K562 (cell line): Measurements from ENCODE around the gene WASF3. TPM values are rescaled to one million over a fixed set of nuclear protein-coding genes. Genes with fewer than 3 reads are reported as not detected.

Source experiments
- ATAC-seq: fragments of 200-7000 bp; cut with Tn5 transposase; 3 replicates; pipeline ENCODE4 v1.9.1; 2020; ENCODE audit warnings: moderate library complexity
- BruUV-seq: library from RNA; stranded (reverse); fragments of 400-500 nt; replicated peaks from 2 replicates; lab custom pipeline; 2021; lab: Mats Ljungman, UMichigan
- CTCF ChIA-PET: fragments of 300-600 bp; formaldehyde crosslinking; extraction: SDS; loops from one replicate; lab custom pipeline; 2021; ENCODE audit warnings: low intra/inter-chr PET ratio; lab: Yijun Ruan, JAX
- POLR2A ChIA-PET: fragments of 300-600, 350-650 bp; sonication (Branson Sonifier 250); formaldehyde crosslinking; extraction: SDS; loops from one replicate; lab custom pipeline; 2021; ENCODE audit warnings: antibody characterized with exemption, inconsistent platforms; lab: Yijun Ruan, JAX
- DNase-seq, 4 experiments: peaks; one replicate each; pipeline versions ENCODE4 v3.0.0 to v3.0.0-alpha.2; 2011 to 2018; ENCODE audit warnings: low spot score in 3 of 4, mixed read lengths in 3 of 4; ENCODE audit errors: extremely low read depth in 1 of 4
- FAIRE-seq: peaks from 2 replicates; lab custom pipeline; 2011; peaks lifted over from hg19 to GRCh38; lab: Jason Lieb, UNC
- H2AFZ ChIP-seq: 2 replicates; pipeline ENCODE4 v1.6.0; 2011; ENCODE audit warnings: low read depth, low read length, control low read depth, inconsistent platforms
- H3K27ac ChIP-seq: fragments of 200-600 bp; 3 replicates; pipeline ENCODE4 v1.8.0; 2011; ENCODE audit warnings: low read depth, mild to moderate bottlenecking, control low read depth, inconsistent platforms, low read length, moderate library complexity, mixed read lengths; ENCODE audit errors: extremely low read depth
- H3K27me3 ChIP-seq, 2 experiments: fragments of 300-600 bp in 1 of 2; 2 replicates in 1 of 2; 3 replicates in 1 of 2; pipeline versions ENCODE4 v1.6.0 to v1.8.0; 2011; ENCODE audit warnings: inconsistent platforms in 2 of 2, low read length in 2 of 2, mild to moderate bottlenecking in 1 of 2, mixed read lengths in 1 of 2, moderate library complexity in 1 of 2; ENCODE audit not compliant: control insufficient read depth in 2 of 2, insufficient read depth in 2 of 2
- H3K36me3 ChIP-seq: fragments of 300-600 bp; 3 replicates; pipeline ENCODE4 v1.8.0; 2011; ENCODE audit warnings: mild to moderate bottlenecking, low read length, inconsistent platforms; ENCODE audit not compliant: control insufficient read depth, insufficient read depth
- H3K4me1 ChIP-seq, 2 experiments: fragments of 200-600 bp in 1 of 2; replicated peaks in 1 of 2; 2 replicates in 1 of 2; 3 replicates in 1 of 2; pipeline versions ENCODE4 v1.5.1 to v1.8.0; 2011; ENCODE audit warnings: inconsistent platforms in 2 of 2, low read length in 2 of 2, mild to moderate bottlenecking in 1 of 2, mixed read lengths in 1 of 2, moderate library complexity in 1 of 2; ENCODE audit not compliant: control insufficient read depth in 2 of 2, insufficient read depth in 2 of 2
- H3K4me2 ChIP-seq: 2 replicates; pipeline ENCODE4 v1.6.1; 2011; ENCODE audit warnings: low read length, control low read depth, inconsistent platforms, mixed read lengths; ENCODE audit not compliant: insufficient read depth
- H3K4me3 ChIP-seq: fragments of 200-600 bp; sonication (generic), shearing (Covaris generic); 2 replicates; pipeline ENCODE4 v1.5.1; 2016; ENCODE audit warnings: control low read depth, inconsistent platforms
- H3K79me2 ChIP-seq: fragments of 200-600 bp; 3 replicates; pipeline ENCODE4 v1.8.0; 2011; ENCODE audit warnings: low read length, inconsistent platforms; ENCODE audit not compliant: control insufficient read depth, insufficient read depth
- H3K9ac ChIP-seq, 2 experiments: 2 replicates each; pipeline versions ENCODE4 v1.6.0 to v1.6.1; 2011; ENCODE audit warnings: low read depth in 2 of 2, low read length in 2 of 2, control low read depth in 1 of 2, inconsistent platforms in 1 of 2, mild to moderate bottlenecking in 1 of 2, mixed read lengths in 1 of 2; ENCODE audit not compliant: insufficient read depth in 1 of 2
- H3K9me1 ChIP-seq: one replicate; pipeline ENCODE4 v1.6.0; 2011; ENCODE audit warnings: inconsistent platforms, mild to moderate bottlenecking, low read length, moderate library complexity; ENCODE audit not compliant: control insufficient read depth, insufficient read depth
- H3K9me3 ChIP-seq: replicated peaks from 2 replicates; pipeline ENCODE4 v1.5.1; 2011; ENCODE audit warnings: low read depth, low read length, inconsistent platforms; ENCODE audit not compliant: control insufficient read depth, insufficient read depth
- H4K20me1 ChIP-seq: replicated peaks from 2 replicates; pipeline ENCODE4 v1.6.1; 2011; ENCODE audit warnings: low read length, inconsistent platforms, mixed read lengths; ENCODE audit not compliant: control insufficient read depth, insufficient read depth
- BCLAF1 ChIP-seq, 2 experiments: fragments of 450-650 bp in 1 of 2; IDR thresholded peaks; 2 replicates each; pipeline ENCODE4 v1.6.1; 2011 to 2017; ENCODE audit warnings: low read depth in 2 of 2, antibody characterized with exemption in 1 of 2, borderline replicate concordance in 1 of 2, low read length in 1 of 2, mild to moderate bottlenecking in 1 of 2, mixed read lengths in 1 of 2; ENCODE audit not compliant: control insufficient read depth in 1 of 2
- CAMTA2 ChIP-seq: fragments of 250-450 bp; sonication (Bioruptor Pico); conservative IDR thresholded peaks from 2 replicates; pipeline ENCODE4 v1.5.1; 2022
- DMBX1 ChIP-seq: fragments of 250-450 bp; sonication (Bioruptor Pico); IDR thresholded peaks from 2 replicates; pipeline ENCODE4 v1.8.0; 2022; ENCODE audit warnings: inconsistent platforms, mild to moderate bottlenecking, moderate library complexity, borderline replicate concordance
- EGR1 ChIP-seq: fragments of 450-650 bp; conservative IDR thresholded peaks from 2 replicates; pipeline ENCODE4 v1.6.1; 2017; ENCODE audit warnings: mild to moderate bottlenecking
- EZH2 ChIP-seq: IDR thresholded peaks from 2 replicates; pipeline ENCODE4 v1.6.1; 2012; ENCODE audit warnings: low read depth, mild to moderate bottlenecking, inconsistent platforms, low read length, borderline replicate concordance
- GTF3C2 ChIP-seq: IDR thresholded peaks from 3 replicates; pipeline ENCODE4 v1.6.1; 2011; ENCODE audit warnings: borderline replicate concordance, mild to moderate bottlenecking, moderate library complexity; ENCODE audit not compliant: insufficient read length; ENCODE audit errors: extremely low read depth
- HNRNPLL ChIP-seq: fragments of 200-400 bp; formaldehyde crosslinking; IDR thresholded peaks from 2 replicates; pipeline ENCODE4 v1.6.1; 2017; ENCODE audit warnings: low read length, low read depth, mild to moderate bottlenecking; ENCODE audit not compliant: poor library complexity, severe bottlenecking
- KLF13 ChIP-seq: fragments of 450-650 bp; IDR thresholded peaks from 2 replicates; pipeline ENCODE4 v1.6.1; 2016; ENCODE audit warnings: missing genetic modification characterization, low read depth, mild to moderate bottlenecking, missing compliant biosample characterization, moderate library complexity, borderline replicate concordance
- NUFIP1 ChIP-seq: fragments of 450-650 bp; IDR thresholded peaks from 2 replicates; pipeline ENCODE4 v1.6.1; 2018; ENCODE audit not compliant: partially characterized antibody
- PHB ChIP-seq: fragments of 250-450 bp; sonication (Bioruptor Pico); IDR thresholded peaks from 2 replicates; pipeline ENCODE4 v1.5.0; 2021
- RFX5 ChIP-seq: IDR thresholded peaks from 2 replicates; pipeline ENCODE4 v1.6.1; 2011; ENCODE audit warnings: low read depth, mild to moderate bottlenecking, improper control_type of control experiment, low read length
- SMAD1 ChIP-seq: fragments of 150-350 bp; IDR thresholded peaks from 2 replicates; pipeline ENCODE4 v1.6.1; 2014; ENCODE audit warnings: low read length, low read depth; ENCODE audit not compliant: partially characterized antibody
- TEAD1 ChIP-seq, 2 experiments: fragments of 450-650 bp in 1 of 2; sonication (generic) in 1 of 2; formaldehyde crosslinking; IDR thresholded peaks; 2 replicates each; pipeline versions ENCODE4 v1.4.0 to v1.8.0; 2020 to 2022; ENCODE audit warnings: mild to moderate bottlenecking in 2 of 2, missing genetic modification reagents in 1 of 2
- ZFP30 ChIP-seq: fragments of 250-450 bp; sonication (Bioruptor Pico); IDR thresholded peaks from 2 replicates; pipeline ENCODE4 v1.8.0; 2022; ENCODE audit warnings: moderate library complexity, mild to moderate bottlenecking, inconsistent platforms, borderline replicate concordance
- WGBS: fragments of 100-300 bp; shearing (Covaris generic); methylation state at CpG from one replicate; pipeline ENCODE4 v1.1.6; 2016; ENCODE audit warnings: low coverage, mixed read lengths; ENCODE audit not compliant: insufficient coverage; ENCODE audit errors: missing lambda C conversion rate; 5-methylcytosine and 5-hydroxymethylcytosine counted together
- in situ Hi-C: fragments of 300-500 bp; cut with MboI; formaldehyde crosslinking; loops from 4 replicates; pipeline ENCODE4 v1.15.0; 2018; ENCODE audit warnings: inconsistent platforms, mixed read lengths
- intact Hi-C: fragments of 100-400 bp; cut with micrococcal nuclease; formaldehyde crosslinking; loops from 2 replicates; pipeline ENCODE4 v1.14.2; 2022
- polyA plus RNA-seq, 8 experiments: library from polyadenylated mRNA; depleted of rRNA in 4 of 8; stranded (reverse) in 5 of 8; unstranded in 3 of 8; fragments of >200 nt; fragmentation: Nextera tagmentation in 2 of 8; fragmentation: Illumina TruSeq in 1 of 8; extraction: Ambion mirVana in 2 of 8; extraction: Trizol in 1 of 8; gene quantifications; 2 replicates each; pipeline versions ENCODE4 v1.2.1 to v1.2.3, GENCODE V29; 2011 to 2014; ENCODE audit warnings: inconsistent platforms in 1 of 8, missing spikeins in 1 of 8
- total RNA-seq, 7 experiments: library from RNA; depleted of rRNA in 6 of 7; stranded (reverse); fragments of >200 nt in 6 of 7; fragmentation: Illumina TruSeq in 2 of 7; extraction: Trizol in 2 of 7; gene quantifications; 2 replicates each; pipeline versions ENCODE4 v1.2.1 to v1.2.3, GENCODE V29; 2011 to 2021; ENCODE audit warnings: low replicate concordance in 1 of 7

WASF3 gene
- total and polyA plus RNA-seq, 9 of the 15 experiments (the other 6 are each of a cell fraction or from before 2014, with no cell fraction given): 0.04 to 0.43 (median 0.11) TPM

DNA sequence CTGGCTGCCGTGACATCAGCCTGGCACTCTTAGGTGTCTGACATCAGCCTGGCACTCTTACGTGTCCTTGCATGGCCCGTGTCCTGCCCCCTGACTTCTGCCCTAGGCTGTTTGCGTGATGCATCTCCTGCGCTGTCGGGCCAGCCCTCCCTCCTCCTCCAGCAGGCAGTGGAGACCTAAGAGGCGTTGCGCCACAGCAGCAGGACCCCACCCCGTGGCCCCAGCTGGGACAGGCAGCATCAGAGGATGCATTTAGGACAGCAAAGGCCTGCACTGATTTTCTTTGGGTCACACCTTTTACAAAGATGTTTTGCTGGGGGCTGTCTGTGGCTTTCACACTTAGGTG, 137.8 kb downstream of the WASF3 start:
- Histone ChIP-seq H2AFZ (no peak overlapping the region), H3K79me2 (no peaks in the 10 kb centered on the region), H4K20me1 (no peaks in the 10 kb centered on the region), H3K4me2 (no peak overlapping the region), H3K9me3 (peaks cover 2% of the 10 kb centered on the region), H3K9ac (no peak overlapping the region), H3K9me1 (no peaks in the 10 kb centered on the region), H3K27ac (no peak overlapping the region), H3K4me3 (no peak overlapping the region), H3K4me1 (no peaks in the 10 kb centered on the region), H3K36me3 (no peaks in the 10 kb centered on the region), H3K27me3 (no peaks in the 10 kb centered on the region; a peak in 1 of 5 replicates)
- no TSS peak for BruUV-seq
- 5% methylated on average over 6 of the region's 9 CpGs for WGBS
- intact Hi-C loops: loop anchor here (5.0 kb wide), 1 partner anchor 213 kb away; no protein-coding TSS in a partner anchor
- POLR2A ChIA-PET: interaction anchor here (0.6 kb wide), 1 partner anchor 629 kb away, joined by 3 read pairs; no protein-coding TSS in a partner anchor
- CTCF ChIA-PET: interaction anchor here (0.6 kb wide), 1 partner anchor 520 kb away, joined by 3 read pairs; no protein-coding TSS in a partner anchor
- ATAC-seq: no peak
- no peak for FAIRE-seq
- DNase-seq: no peak
- in situ Hi-C loops: loop anchor here (5.0 kb wide), 1 partner anchor 518 kb away; no protein-coding TSS in a partner anchor
- TF ChIP-seq KLF13 (tag) (no peak), SMAD1 (no peak), PHB (no peak), BCLAF1 (IDR thresholded peaks at IDR 0.05; ENCODE audit: borderline replicate concordance in 1 of 2, control insufficient read depth in 1 of 2, low read depth in 2 of 2, low read length in 1 of 2) (no peak), NUFIP1 (no peak), ZFP30 (CRISPR knock-in tag) (no peak), TEAD1 (CRISPR knock-in tag; IDR thresholded peaks at IDR 0.05) (no peak), GTF3C2 (no peak), EGR1 (no peak), CAMTA2 (CRISPR knock-in tag) (no peak), EZH2 (no peak), DMBX1 (CRISPR knock-in tag) (no peak), RFX5 (no peak), HNRNPLL (no peak)
